ENCODE results near the gene GNA15.

GNA15 gene

GRCh38 chr19:3113100-3114017 lies 22.5 kb upstream of the GNA15 start:
- no peak for DNase-seq (ENCODE audit: extremely low spot score)
- ChIA-PET POLR2A (no interaction called here), CTCF (interaction anchor here (0.8 to 1.4 kb wide), 2 partner anchors 9 to 12 kb away, joined by 3 to 9 read pairs; no protein-coding TSS in a partner anchor)
- TF ChIP-seq, protein P1, sequence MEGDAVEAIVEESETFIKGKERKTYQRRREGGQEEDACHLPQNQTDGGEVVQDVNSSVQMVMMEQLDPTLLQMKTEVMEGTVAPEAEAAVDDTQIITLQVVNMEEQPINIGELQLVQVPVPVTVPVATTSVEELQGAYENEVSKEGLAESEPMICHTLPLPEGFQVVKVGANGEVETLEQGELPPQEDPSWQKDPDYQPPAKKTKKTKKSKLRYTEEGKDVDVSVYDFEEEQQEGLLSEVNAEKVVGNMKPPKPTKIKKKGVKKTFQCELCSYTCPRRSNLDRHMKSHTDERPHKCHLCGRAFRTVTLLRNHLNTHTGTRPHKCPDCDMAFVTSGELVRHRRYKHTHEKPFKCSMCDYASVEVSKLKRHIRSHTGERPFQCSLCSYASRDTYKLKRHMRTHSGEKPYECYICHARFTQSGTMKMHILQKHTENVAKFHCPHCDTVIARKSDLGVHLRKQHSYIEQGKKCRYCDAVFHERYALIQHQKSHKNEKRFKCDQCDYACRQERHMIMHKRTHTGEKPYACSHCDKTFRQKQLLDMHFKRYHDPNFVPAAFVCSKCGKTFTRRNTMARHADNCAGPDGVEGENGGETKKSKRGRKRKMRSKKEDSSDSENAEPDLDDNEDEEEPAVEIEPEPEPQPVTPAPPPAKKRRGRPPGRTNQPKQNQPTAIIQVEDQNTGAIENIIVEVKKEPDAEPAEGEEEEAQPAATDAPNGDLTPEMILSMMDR (IDR thresholded peaks at IDR 0.05; ENCODE audit: control extremely low read depth, extremely low read depth, low read depth, missing control alignments) = no peak

DNA sequence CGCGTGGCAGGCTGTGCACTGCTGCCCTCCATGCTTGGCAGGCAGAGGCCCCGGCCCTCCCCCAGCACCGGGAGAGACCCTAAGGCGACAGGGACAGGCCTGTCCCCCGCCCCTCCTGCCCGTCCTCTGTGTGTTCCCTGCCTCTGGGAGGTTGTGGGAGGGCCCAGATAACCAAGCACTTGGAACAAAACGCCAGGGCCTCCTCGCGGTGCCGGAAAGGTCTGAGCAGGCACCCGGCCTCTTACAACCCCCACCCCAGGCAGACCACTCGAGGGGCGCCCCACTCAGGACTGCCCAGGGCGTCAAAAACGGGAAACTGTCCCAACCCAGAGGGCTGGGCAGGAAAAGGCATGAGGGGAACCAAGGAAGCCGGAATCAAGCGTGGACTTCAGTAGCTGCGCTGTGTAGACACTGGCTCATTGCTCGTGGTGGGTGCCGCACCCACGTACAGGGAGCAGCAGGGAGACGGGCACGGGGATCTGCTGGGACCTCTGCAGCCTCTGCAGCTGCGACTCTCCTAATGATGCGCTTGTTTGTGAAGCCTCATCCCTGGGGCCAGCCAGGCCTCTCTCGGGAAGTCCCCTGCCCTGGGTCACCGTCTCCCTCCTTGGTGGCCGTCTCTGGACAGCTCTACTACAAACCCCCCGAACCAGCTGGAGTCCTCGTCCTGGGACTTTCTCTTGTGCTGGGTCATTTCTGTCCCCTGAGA lies 21.7 kb upstream of the GNA15 start:
- no peak for DNase-seq (ENCODE audit: extremely low spot score)
- TF ChIP-seq, protein P1 (IDR thresholded peaks at IDR 0.05; ENCODE audit: control extremely low read depth, extremely low read depth, low read depth, missing control alignments) = no peak
- CTCF ChIA-PET = interaction anchor here (0.8 to 1.5 kb wide), 2 partner anchors 13 to 37 kb away, joined by 3 read pairs; no protein-coding TSS in a partner anchor
- POLR2A ChIA-PET = no interaction called here

- ChIA-PET POLR2A (no interaction called here), CTCF (interaction anchor here (1.1 to 1.5 kb wide), 2 partner anchors 9 to 38 kb away, joined by 3 read pairs; no protein-coding TSS in a partner anchor)
- TF ChIP-seq, protein P1 (IDR thresholded peaks at IDR 0.05; ENCODE audit: control extremely low read depth, extremely low read depth, low read depth, missing control alignments) = no peak
- no peak for DNase-seq (ENCODE audit: extremely low spot score)
These were observed 21.0 kb upstream of the GNA15 start for GRCh38 chr19:3114811-3115210.

- TF ChIP-seq, protein P1 (IDR thresholded peaks at IDR 0.05; ENCODE audit: control extremely low read depth, extremely low read depth, low read depth, missing control alignments) = no peak
- no peak for DNase-seq (ENCODE audit: extremely low spot score)
- ChIA-PET POLR2A (no interaction called here), CTCF (interaction anchor here (1.1 to 2.4 kb wide), 3 partner anchors 9 to 39 kb away, joined by 3 to 12 read pairs (median 3); no protein-coding TSS in a partner anchor)
These were observed 20.4 kb upstream of the GNA15 start for GRCh38 chr19:3115411-3115810.

DNA sequence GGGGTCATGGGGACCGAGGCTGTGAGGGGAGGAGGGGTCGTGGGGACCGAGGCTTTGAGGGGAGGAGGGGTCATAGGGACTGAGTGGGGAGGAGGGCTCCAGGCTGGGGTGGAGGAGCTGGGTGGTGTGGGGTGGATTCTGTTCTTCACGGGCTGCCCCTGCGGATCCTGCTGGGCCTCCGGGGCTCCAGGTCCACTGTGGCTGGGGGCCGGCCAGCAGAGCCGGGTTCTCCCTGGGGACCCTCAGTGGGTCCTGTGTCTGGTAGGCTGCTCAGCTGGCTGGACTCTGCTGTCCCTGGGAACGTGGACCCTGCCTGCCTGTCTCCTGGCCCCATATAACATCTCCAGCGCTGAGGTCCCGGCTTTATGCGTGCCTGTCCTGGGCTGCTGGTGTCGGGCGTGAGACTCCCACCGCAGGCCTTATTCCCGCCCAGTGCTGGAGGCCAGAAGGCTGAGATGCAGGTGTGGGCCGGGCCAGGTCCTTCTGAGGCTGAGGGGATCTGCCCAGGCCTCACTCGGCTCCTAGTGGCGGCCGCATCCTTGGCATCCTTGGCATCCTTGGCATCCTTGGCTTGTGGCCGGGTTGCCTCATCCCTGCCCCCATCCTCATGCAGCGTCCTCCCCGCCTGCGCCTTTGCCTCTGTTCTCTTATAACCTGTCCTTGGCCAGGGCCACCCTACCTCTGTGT lies 19.8 kb upstream of the GNA15 start:
- TF ChIP-seq, protein P1 (IDR thresholded peaks at IDR 0.05; ENCODE audit: control extremely low read depth, extremely low read depth, low read depth, missing control alignments) = no peak
- ChIA-PET POLR2A (interaction anchor here (0.6 kb wide), 1 partner anchor 18 kb away, joined by 3 read pairs; no protein-coding TSS in a partner anchor), CTCF (interaction anchor here (1.1 to 2.4 kb wide), 5 partner anchors 7 to 166 kb away, joined by 3 to 12 read pairs (median 3); no protein-coding TSS in a partner anchor)
- DNase-seq (ENCODE audit: extremely low spot score) = no peak

DNA sequence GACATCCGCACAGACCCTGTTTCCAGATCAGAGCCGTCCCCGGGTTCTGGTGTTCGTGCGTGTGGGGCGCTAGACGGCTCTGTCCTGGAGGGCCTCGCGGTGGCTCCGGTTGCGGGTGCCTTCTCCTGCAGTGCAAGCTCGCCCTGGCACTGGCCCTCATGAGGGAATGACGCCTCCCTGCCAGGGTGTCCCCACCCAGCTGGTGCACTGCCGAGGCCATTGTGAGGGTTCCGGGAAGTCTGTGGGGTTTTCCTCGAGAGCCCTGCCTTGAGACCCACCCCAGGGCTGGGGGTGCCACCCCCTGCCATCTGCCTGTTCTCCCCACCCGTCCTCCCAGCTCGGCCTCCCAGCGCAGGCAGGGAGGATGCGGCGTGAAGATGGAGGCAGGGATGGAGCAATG lies 19.2 kb upstream of the GNA15 start:
- ChIA-PET POLR2A (no interaction called here), CTCF (interaction anchor here (0.9 to 2.4 kb wide), 5 partner anchors 8 to 167 kb away, joined by 3 to 12 read pairs (median 3); no protein-coding TSS in a partner anchor)
- no peak for DNase-seq (ENCODE audit: extremely low spot score)
- TF ChIP-seq, protein P1 (IDR thresholded peaks at IDR 0.05; ENCODE audit: control extremely low read depth, extremely low read depth, low read depth, missing control alignments) = no peak

Measured in GM10248 (cell line).